Hepatic stellate cell (primary cell): ENCODE measurements around the gene SH3PXD2A.

Experiments
- DNase-seq: peaks from one replicate; pipeline ENCODE4 v3.0.0; 2011; ENCODE audit warnings: low spot score

Gene SH3PXD2A, protein sequence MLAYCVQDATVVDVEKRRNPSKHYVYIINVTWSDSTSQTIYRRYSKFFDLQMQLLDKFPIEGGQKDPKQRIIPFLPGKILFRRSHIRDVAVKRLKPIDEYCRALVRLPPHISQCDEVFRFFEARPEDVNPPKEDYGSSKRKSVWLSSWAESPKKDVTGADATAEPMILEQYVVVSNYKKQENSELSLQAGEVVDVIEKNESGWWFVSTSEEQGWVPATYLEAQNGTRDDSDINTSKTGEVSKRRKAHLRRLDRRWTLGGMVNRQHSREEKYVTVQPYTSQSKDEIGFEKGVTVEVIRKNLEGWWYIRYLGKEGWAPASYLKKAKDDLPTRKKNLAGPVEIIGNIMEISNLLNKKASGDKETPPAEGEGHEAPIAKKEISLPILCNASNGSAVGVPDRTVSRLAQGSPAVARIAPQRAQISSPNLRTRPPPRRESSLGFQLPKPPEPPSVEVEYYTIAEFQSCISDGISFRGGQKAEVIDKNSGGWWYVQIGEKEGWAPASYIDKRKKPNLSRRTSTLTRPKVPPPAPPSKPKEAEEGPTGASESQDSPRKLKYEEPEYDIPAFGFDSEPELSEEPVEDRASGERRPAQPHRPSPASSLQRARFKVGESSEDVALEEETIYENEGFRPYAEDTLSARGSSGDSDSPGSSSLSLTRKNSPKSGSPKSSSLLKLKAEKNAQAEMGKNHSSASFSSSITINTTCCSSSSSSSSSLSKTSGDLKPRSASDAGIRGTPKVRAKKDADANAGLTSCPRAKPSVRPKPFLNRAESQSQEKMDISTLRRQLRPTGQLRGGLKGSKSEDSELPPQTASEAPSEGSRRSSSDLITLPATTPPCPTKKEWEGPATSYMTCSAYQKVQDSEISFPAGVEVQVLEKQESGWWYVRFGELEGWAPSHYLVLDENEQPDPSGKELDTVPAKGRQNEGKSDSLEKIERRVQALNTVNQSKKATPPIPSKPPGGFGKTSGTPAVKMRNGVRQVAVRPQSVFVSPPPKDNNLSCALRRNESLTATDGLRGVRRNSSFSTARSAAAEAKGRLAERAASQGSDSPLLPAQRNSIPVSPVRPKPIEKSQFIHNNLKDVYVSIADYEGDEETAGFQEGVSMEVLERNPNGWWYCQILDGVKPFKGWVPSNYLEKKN

DNA sequence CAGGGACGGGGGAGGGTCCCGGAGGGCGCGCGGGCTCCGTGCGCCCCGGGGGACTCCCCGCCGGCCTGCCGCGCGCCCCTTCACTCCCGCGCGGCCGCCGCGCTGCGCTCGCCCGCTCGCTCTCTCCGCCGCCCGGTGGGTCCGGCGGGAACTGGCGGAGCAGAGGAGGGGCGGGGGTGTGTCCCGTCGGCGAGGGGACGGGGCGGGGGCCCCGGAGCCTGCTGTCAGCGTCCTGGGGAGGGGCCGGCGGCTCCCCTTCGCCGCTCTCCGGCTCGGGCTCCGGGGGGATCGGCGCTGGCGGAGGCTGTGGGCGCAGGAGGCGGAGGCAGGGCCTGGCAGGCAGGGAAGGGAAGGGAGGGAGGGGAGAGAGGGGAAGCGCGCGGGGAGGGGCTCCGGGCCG, at the start of gene SH3PXD2A:
SH3PXD2A (minus strand) TSS at position 153 of the 400 bp plus-strand sequence. CDS start 310 bp downstream, outside the sequence.
- peak; percentile 62 for DNase-seq

- no peak for DNase-seq
Observed at GRCh38 chr10:103901299-103901698, 45.9 kb upstream of the SH3PXD2A start.

- no peak for DNase-seq
Observed at GRCh38 chr10:103899312-103899711, 43.9 kb upstream of the SH3PXD2A start.

GRCh38 chr10:103897241-103897774, 41.9 kb upstream of the SH3PXD2A start:
- no peak for DNase-seq

DNA sequence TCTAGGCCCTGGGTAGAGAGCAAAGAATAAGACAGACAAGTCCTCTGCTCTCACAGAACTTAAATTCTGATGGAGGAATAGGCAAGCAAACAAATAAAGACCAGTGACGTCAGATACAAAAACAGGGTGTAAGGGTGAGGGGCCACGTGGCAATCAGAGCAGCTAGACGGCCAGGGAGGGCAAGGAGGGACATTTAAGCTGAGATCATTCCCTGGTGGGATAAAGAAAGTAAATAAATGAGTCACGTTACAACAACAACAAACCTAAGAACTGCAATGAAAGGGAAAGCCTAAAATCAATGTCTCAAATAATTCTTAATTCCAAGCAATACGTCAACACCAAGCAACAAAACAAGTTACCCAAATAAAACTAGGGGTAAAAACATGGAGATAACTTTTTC, 40.8 kb upstream of the SH3PXD2A start:
- DNase-seq: no peak

DNA sequence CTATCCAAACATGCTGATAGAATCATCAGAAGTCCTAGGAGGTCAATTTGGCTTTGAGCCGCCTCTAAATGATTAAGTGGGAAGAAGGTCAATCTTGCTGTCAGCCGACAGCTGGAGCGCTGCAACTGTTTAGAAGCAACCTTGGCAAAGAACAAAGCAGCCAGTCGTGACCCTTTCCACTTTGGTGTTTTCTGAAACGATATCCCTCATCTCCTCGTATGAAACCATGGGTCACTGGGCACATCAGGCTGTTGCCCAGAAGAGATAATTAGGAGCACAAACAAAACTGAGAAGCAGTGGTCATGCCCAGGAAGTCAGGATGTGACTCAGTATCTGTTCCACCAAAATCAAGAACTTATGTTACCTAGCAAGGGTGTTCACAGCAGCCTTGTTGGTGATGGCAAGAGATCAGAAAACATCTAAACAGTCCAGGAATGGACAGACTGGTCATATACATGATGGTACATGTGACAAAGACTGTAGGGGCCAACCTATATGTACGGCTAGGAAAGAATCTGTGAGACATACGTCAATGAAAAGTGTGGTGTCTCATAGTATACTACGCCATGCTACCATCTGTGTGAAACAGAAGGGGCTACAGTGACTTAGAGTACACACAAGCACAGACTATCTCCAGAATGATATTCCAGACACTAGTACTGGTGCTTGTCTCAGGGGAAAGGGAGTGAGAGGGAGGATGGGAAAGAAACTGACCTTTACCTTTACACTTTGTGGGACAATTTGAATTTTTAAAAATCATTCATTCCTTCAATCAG, 40.2 kb upstream of the SH3PXD2A start:
- DNase-seq: no peak

DNA sequence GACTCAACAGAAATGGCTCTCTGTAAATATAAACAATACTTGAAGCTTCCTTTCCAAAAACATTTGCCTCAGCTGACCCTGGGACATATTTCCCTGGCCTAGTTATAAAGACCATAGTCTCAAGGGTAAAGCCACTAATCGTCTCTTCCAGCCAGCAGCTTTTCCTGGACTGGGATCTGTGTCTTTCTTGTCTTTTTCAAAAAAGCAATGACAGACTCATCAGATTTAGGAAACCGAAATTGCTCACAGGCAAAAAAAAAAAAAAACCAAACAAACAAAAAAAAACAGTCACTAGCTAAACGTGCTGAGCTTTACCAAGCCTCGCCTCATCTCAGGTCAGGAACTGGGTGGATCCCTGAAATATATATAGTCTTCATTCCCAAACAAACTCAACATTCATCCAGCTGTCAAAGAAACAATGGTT, 39.1 kb upstream of the SH3PXD2A start:
- DNase-seq: no peak

DNA sequence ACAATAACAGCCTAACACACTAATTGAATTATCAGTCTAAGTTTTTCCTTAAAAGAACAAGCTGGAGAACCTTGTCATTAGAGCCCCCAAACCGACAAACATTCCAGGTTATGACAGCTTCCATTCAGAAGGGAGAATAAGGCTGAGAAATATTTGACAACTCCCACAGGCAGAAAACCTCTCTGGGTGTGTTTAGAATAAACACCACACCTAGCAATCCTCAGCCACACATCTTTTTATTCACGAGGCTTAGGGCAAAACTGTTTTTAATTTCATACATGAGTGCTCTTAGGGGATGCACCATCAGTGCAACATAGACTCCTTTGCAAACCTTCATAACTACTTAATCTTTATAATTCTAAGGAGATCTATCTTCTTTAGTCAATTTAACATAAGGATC, 38.4 kb upstream of the SH3PXD2A start:
- DNase-seq: no peak

DNA sequence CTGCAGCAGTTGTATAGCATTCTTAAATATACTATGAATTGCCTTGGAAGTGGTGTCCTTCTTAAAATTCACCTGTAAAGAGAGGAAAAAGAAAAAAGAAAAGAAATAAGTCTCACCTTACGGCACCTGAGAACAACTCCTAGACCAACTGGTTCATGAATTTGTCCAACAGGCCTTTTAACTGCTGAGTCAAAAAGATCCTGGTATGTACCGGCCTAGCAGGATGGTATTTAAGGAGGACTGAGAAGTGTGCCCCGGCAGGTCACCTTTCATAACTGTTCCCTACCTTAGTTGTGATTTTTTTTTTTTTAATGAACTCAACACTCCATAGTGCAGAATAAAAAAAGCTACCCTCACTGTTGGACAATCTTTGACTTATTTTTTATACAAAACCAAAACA, 36.8 kb upstream of the SH3PXD2A start:
- no peak for DNase-seq

DNA sequence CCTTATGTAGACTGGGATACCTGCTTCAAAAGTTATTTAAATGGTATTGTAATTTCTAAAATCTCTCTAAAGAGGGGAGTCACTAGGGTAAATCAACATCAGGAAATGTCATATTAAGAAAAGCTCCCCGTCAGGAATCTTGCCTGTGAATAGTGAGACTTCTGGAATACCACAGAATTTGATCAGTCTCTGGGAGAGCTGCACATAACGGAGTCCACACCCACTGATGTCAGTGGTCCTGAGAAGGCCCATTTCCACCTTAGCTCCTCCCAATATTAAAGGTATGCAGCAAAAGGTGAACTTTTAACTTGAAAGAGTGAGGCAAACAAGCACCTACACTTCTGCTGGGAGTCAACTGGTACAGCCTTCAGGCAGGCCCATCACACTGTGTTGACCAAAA, 35.3 kb upstream of the SH3PXD2A start:
- no peak for DNase-seq

DNA sequence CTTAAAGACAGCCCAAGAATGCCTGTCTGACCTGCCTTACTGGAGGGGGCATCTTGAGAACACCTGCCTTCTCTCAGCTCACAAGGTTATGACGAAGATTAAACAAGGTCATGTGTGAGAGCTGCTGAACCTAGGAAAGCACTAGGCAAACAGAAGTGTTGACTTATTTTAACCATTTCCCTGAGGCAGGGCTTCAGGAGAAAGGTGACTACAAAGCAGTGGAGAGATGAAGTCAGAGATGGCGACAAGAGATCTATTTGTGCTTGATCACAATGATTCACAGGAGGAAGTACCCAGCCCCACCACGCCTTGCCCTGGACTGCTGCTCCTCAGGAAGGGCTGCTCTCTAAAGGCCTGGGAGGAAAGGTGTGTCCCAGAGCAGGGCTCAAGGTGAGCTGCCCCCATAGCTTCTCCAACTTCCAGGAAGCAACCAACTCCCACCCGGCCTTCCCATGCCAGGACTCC, 34.9 kb upstream of the SH3PXD2A start:
- DNase-seq: no peak

GRCh38 chr10:103889121-103889720, 33.8 kb upstream of the SH3PXD2A start:
- DNase-seq: no peak

DNA sequence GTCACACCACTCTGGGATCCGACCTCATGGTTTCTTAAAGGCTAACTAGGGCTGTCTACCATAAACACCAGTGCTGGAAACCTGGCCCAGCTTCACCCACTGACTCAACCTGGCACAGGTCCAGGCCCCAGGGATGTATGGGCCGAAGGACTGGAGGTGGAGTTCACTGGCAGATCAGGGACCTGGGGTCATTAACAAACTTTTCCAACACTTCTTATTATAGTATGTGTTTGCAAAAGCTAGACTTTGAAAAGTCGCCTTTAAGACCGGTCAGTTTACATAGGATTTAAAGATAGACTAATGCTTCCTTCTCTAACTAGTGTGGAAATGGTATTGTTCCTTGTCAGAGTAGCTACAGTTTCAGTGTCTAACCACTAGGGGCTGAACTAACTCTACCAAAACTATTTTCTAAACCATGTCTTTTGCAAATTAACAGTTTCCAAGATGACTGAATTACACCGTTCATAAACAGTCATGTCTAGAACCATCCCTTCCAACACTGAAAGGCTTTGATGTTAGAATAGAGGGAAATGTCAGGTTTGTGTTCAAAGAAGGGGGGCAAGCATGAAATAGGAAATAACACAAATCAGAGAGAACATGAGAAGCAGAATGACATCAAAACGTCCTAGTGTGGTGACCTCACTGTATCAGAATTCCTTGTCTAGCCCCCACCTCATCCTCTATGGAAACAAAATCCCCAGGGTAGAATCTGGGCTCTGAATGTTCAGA, 32.9 kb upstream of the SH3PXD2A start:
- peak; percentile 49 for DNase-seq

DNA sequence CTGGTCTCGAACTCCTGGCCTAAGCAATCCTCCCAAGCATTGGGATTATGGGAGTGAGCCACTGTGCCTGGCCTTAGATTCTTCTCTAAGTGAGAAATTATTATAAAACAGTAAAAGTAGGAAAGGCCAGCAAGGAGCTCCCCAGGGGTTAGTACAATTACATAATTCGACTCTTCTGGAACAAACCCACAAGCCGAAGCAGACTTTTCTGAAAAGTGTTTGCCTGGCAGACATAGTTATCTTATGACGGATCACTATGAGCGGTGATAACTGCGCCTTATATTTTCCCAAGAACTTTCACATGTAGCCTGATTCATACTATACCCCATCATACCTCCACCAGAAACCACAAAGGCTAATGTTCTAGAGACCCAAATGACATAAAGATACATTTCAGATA, 30.2 kb upstream of the SH3PXD2A start:
- DNase-seq: peak; percentile 32

DNA sequence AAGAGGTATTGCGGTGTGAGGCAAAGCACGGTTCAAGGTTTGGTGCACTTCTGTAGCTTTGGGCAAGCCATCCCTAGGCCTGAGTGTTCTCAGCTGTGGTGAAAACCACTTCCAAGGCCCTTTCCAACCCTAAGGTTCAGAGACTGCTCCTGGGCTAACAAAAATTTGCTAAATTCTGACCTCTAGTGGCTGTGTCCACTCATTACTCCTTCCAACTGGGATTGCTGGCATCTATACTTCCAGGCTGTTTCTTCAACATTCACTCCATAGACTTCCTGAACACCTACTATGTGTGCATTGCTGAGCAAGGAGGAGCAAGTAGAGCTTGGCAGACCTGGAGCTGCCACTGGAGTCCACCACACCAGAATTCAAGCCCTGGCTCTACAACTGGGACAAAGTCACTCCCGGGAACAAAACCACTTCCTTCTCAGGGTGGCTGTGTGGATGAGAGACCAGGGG, 29.3 kb upstream of the SH3PXD2A start:
- DNase-seq: peak; percentile 63

GRCh38 chr10:103882285-103883007, 27.1 kb upstream of the SH3PXD2A start:
- DNase-seq: no peak

- no peak for DNase-seq
Observed at GRCh38 chr10:103881416-103882284, 26.3 kb upstream of the SH3PXD2A start.

DNA sequence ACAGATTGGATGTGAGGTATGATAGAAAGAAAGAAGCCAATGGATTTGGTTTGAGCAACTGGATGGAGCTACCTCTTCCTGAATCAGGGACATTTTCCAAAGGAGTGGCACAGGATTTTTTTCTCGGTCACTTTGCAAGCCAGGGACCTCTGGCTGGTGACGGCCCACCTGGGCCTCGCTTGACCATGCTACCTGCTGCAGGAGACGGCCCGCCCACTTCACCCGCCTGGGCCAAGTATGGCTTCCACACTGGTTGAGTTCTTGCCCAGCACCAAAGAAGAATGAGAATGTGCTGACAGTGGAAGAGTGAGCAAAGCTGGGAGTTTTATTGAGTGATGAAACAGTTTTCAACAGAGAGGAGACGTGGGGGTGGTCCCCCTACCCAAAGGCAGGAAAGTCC, 24.5 kb upstream of the SH3PXD2A start:
- DNase-seq: no peak
